Stimulated activated CD4-positive, alpha-beta T cell treated with anti-CD3 and anti-CD28 coated beads, Interleukin-2, amount 100 ng/mL, for 48 hours (primary cell): ENCODE measurements around the gene PMM2.
A peak's percentile ranks its signal among the peaks of the same experiment; 100 is the strongest.
"Not testable (repeated sequence)": the region's sequence is repeated elsewhere in the genome, so short reads cannot be mapped to it uniquely, and the experiment has no call there.

Source experiments
- DNase-seq, 2 donors: peaks; one replicate each; pipeline ENCODE4 v3.0.0-alpha.2; 2020

The PMM2 gene

DNA sequence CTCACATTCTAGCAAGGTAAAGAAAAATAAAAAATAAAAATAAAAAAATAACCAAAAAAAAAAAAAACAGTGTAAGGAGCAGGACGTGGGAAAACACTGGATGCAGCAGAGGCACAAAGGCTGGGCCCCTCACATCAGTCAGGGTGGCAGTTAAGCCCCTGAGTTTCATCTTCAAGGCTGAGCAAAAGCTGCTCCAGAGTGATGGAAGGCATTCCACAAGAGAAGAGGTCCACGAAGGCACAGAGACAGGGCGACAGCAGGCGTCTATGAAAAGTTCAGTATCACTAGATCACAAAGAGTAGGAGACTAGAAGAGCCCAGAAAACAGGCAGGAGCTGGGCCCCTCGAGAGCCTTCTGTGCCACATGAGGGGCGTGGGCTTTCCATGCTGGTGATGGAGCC lies 12.2 kb upstream of the PMM2 start:
- no peak for DNase-seq

DNA sequence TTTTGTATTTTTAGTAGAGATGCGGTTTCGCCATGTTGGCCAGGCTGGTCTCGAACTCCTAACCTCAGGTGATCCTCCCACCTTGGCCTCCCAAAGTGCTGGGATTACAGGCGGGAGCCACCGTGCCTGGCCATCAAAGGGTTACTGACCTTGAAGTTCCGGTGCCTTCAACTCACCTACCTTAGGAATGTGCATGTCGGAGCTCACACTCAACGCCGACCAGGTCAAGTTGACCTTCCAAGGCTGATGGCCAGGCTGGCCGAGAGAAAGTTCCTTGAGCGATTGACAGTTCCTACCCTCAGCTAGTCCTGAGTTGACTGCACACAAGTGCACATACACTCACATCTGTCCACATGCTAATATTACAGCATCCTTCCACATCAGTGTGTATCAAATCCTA lies 11.3 kb upstream of the PMM2 start:
- not testable (repeated sequence) for DNase-seq

DNA sequence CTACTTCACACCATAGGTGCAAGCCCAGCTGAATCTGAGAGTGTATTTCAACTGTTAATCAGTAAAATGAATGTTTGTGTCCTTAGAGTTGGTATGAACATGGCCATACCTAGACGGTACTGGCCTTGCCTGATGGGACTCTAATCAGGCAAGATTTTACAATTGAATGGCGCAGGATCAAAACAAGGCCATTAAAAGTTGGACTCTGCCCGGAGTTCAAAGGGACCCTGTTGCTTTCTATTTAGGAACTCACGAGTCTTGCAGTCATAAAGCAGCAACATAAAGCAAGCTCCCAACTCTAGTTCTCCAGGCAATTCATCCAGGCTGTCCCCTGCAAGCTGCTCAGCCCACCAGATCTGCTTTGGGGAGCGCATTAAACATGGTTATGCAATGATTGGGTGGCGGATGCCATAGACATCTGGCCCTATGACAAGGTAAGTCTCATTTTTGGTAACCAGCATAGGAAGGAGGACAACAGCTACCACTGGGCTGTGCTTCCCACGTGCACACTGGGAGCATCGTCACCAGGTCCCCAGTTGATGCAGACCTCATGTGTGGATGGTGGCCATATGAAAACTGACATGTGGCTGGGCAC lies 9.0 kb upstream of the PMM2 start:
- no peak for DNase-seq

DNA sequence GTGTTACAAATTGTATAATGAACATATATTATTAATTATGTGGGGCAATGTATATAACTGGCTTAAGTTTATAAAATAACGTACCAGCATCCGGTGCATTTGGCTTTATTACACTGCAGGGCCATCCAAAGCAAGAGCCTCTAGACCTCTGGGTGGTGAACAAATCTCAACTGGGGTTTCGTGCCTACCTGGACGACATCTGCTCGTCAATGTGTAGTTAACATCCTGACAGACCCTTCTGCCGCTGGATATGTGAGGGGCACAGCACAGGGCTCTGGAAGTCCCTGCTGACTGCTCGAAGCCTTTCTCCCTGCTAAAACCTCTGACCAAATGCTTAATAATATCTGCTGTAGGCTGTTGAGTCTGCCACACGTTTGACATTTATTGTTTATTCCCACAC lies 2.5 kb upstream of the PMM2 start:
- no peak for DNase-seq

DNA sequence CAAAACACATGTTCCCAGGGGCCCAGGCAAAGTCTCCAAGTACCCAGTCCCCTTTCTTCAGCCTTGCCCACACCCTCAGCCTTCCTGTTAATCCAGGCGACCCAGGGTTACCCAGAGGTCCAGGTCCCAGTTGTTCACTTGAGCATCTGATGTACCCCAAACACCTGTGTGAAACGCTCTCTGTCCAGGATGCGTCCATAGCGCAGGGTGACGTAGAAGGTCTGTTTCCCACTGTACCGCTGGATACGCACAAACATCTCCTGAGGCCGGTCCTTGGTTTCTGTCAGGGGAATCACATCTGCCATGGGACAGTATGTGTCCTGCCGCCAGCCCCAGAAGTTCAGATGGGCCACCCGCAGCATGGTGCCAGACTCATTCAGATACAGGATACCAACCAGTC lies 1.8 kb upstream of the PMM2 start:
- no peak for DNase-seq

DNA sequence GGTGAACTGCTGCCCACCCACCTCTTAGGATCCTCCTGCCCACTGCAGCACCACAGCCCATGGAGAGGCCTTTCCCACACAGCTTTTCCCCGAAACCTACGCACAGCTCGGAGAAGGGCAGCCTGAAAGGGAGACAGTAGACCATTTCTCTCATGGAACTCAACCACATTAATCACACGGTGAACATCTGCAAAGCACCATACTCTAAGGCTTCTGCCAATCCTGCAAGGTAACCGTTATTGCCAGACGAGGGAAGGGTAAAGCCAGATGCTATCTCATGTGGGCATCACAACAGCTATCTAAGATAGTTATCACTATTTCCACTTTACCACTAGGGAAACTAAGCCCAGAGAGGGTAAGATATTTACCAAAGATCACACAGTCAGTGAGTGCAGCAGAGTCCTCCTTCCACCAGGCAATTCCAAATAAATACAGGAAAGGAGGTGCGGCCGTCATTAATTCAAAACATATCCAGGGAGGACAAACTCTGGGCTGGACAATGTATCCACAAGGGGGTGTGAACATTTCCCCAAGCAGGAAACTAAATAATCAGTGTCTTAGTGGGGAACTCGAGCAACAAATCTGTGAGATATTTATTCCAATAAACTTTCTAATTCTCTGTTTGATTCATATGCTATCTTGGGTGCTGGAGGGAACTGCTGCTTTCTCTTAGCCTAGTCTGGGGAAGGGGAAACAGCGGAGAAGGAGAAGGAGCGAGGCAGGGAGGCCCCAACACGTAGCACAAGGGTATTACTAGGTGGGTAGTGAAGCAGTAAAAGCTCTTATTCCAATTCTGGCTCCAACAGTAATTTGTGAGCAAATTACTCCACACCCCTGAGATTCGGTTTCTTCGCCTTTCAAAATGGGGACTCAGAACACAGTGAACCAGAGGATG lies 923 bp upstream of the PMM2 start:
- no peak for DNase-seq

DNA sequence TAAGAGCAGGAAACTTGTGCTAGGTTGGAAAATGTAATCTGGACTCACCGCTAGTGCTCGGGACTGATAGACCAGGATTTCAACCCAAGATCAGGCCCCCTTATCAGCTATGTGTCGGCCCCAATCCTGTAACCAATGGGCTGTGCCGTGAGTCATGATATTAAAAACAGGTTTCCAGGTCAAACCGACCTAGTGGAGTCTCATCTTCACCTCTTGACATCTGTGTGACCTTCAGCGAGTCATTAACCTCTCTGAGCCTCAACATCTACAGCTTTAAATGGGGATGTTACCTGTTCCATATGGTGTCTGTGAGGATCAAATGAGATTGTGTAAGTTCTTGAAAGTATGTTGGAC lies 512 bp downstream of the PMM2 start:
- DNase-seq = peak in 1 of 2 donors; percentile 7

DNA sequence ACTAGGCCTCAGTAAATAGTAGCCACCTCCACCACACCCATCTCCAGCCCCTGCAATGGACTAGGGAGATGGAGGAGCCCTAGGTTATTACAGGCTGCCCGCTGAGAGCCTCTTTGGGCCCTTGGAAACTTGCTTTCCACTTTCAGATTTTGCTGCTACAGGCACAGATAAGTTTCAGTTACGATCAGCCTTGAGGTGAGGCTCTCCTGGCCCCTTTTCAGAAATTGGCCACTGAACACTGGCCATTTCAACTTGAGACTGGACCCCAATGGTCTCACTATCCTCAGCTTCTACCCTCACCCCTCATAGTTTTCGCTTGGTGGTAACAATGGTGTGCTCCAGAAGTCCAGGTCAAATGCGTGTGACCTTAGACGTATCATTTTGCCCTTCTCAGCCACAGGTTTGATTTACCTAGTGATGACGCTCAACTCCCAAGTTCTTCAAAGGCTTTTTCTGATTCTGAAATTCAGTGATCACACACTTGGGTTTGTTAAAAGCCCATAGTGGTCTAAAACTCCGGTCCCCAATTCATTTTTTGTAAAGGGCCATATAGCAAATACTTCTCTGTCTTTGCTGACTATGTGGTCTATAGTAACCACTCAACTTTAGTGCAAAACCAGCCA lies 1.0 kb downstream of the PMM2 start:
- DNase-seq = no peak

DNA sequence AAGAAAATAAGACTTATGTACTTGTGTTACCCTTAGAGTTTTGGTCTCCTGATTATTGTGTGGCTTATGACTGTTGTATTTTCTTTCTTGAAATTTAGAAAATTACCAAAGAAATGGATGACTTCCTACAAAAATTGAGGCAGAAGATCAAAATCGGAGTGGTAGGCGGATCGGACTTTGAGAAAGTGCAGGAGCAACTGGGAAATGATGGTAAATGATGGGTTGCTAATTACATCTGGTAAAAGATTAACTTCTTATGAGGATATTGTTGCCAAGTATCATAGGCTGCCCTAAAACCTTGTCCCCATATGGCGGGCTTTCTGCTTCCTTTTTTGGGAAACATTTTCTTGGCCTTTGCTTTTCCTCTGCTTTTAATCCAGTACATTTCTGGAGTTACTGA lies 4.1 kb downstream of the PMM2 start:
- no peak for DNase-seq

DNA sequence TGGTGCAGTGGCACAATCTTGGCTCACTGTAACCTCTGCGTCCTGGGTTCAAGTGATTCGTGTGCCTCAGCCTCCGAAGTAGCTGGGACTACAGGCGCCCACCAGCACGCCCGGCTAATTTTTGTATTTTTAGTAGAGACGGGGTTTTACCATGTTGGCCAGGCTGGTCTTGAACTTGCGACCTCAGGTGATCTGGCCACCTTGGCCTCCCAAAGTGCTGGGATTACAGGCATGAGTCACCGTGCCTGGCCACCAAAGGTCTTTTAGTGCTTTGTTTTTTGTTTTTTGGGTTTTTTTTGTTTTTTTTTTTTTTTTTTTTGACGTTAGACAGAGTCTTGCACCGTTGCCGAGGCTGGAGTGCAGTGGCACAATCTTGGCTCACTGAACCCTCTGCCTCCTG lies 6.1 kb downstream of the PMM2 start:
- not testable (repeated sequence) for DNase-seq

DNA sequence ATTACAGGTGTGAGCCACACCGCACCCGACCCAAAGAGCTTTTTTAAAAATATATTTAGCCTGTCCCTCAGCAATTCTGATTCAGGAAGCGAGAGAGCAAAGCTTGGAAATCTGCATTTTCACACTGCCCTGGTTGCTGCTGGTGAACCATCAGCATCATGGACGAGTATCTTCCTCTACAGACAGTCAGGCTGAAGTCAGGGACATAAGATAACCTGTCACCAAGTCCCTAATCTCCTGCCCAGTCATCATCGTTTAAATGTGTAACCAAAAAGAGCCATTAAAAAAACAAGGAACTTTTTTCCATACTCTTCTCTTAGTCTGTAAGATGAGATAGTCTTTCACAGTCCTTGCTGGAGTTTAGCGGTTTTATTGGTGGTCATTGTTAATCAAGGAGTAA lies 6.7 kb downstream of the PMM2 start:
- DNase-seq = no peak

DNA sequence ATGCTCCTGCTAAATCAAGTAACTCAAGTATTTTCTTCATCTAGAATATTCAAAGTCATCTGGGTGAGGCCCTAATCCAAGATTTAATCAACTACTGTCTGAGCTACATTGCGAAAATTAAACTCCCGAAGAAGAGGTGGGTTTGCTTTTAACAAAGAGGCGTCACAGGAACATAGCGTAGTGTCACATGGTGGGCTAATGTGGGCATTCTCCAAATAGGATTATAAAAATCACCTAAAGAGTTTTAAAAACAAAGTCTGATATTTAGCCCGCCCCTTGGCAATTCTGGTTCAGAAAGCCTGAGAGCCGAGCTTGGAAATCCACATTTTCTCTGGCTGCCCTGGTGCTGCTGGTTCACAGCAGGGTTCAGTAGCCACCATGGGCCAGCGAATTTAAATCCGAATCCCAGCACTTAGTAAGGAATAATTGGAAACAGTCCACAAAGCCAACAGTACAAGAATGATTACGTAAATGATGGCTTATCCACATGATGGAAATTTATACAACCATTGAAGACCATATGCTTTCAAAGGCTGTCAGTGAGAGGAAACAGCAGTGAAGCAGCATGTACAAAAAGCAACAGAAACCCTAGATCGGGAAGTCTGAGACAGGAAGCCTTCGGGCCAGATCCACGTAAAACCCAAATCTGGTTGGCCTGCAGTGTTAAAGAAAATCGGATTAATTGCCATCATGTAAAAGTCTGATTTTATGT lies 8.8 kb downstream of the PMM2 start:
- DNase-seq = no peak

DNA sequence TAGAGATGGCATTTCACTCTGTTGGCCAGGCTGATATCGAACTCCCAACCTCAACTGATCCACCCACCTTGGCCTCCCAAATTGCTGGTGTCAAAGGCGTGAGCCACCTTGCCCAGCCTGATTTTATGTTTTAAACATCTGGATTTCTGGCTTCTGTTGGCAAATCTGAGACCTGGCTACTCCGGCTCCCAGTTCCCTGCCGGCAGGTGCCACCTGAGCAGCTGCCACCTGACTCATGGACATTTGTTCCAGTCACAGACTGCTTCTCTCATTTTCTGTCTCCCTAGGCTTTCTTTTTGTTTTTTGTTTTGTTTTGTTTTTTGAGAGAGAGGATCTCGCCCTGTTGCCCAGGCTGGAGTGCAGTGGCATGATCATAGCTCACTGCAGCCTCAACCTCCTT lies 9.6 kb downstream of the PMM2 start:
- no peak for DNase-seq

DNA sequence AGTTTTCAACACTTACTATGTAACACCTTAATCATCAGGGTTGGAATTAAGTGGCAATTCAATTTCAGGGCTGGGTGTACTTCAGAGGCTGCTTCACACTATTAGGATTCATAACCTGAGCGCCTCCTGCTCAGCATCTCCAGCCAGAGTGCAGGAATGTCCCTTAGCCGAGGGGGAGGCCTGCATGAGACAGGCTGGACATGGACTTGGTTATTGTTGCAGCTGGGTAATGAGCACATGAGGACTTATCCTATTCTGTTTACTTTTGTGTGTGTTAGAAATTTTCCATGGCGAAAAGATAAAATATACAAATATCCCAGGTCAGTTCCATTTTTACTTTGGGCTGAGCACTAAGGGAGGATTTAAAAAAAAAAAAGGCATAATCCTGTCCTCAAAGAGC lies 10.4 kb downstream of the PMM2 start:
- DNase-seq = no peak

DNA sequence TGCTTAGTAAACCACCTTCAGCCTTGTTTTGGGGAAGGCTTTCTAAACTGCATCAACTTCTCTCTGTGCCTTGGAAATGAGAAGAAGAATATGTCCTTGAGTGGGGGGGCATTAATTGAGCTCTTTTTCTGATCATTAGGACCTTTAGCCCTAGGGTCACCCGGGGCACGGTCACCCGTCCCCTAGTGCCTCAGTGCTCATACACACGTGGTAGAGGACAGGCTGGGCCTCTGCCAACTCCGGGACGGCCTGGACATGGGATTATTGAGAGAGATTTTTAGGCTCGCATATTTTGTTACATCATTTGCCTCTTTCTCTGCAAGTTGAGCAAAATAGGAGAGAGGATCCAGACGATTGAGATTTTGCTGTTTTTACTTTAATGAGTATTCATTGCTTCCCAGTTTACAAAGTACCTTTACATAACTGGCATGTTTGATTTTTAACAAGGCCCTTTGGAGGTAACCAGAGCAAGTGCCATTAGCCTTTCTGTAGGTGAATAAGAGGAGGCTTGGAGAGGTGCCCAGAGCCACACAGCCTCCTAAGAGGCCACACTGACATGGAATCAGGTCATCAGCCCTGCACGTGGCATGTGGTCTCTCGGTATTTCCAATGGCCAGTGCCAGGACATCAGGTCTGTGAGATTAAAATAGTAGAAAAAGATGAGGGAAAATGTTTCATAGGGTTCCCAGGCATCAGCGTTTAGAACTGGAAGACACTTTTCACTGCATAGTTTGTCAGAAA lies 11.1 kb downstream of the PMM2 start:
- no peak for DNase-seq

DNA sequence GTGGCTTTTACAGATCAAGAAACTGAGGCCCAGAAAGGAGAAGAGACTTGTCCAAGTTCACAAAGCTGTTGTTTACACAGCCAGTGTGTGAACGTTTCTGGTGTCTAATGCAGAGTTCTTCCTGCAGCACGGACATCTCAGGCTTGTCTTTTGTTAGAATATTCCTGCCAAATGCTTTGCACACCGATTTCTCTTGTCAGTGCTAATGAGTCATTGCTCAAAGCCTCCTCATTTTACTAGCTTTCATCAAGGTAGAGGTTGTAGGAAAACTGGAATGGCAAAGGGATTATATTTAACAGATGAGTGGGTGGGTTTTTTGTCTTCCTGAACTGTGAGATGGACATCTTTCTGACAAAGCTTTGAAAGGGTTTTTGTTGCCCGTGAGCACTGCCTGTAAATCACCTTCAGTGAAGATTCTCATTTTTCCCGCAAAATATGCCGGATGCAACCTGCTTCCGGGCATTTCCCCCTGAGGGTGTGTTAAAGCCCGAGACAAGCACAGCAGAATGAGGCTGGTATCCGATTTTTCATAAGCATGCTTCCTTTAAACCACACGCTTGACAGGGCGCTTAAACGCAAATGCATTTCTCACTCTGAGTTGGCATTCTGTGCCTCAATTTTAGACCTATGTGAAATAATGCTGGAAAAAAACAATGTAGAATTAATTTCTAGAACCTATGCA lies 14.7 kb downstream of the PMM2 start:
- DNase-seq = no peak

DNA sequence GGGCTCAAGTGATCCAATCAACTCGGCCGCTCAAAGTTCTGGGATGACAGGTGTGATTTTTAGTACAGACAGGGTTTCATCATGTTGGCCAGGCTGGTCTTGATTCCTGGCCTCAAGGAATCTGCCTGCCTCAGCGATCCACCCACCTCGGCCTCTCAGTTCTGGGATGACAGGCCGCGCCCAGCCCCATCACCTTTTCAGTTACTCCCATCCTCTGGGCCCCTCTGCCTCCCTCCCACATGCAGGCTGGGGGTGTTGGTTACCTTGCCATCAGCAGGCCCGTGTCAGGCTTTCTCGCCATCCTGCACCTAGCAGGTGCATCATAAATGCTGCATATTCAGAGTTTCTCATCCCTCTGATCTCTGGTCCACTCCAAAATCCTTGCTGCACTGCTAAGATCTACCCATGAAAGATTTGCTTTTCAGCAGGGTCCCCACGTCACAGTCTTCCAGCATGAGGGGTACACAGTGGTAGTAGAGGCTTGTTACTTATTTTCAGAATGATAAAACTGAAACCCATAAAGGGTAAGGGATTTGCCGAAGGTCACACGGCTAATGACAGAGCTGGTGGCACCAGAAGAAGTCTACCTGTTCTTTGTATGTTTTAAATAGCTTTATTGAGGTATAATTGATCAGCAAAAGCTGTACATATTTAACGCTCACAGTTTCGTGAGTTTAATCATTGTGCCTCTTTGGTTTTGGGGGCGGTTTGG lies 16.6 kb downstream of the PMM2 start:
- no peak for DNase-seq

DNA sequence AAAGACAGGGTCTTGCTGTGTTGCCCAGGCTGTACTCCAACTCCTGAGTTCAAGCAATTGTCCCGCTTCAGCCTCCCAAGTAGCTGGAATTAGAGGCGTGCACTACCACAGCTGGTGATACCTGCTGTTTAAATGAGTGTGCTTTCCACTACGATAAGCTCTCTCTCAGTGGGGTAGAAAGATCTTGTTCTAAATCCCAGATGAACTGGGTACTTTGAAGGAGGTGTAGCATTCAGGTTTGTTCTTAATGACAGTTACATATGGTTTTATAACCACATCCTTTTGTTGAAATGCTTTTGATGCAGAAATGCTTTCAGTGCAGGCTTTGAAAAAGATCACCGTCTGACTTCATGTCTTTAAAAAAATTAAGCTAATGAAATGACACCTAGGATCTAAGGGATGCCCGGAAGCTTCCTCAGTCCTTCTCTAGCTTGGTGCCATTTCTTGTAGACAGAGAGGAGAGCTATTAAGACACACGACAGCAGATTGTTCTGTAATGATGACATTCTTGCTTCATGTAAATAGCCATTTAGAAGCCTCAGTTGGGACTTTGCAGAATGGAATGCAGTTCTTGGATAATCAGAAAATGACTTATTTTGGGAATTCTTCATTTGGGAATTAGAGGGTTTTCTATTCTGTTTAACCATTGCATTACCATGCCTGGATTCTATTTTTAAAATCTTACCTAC lies 19.5 kb downstream of the PMM2 start:
- no peak for DNase-seq

DNA sequence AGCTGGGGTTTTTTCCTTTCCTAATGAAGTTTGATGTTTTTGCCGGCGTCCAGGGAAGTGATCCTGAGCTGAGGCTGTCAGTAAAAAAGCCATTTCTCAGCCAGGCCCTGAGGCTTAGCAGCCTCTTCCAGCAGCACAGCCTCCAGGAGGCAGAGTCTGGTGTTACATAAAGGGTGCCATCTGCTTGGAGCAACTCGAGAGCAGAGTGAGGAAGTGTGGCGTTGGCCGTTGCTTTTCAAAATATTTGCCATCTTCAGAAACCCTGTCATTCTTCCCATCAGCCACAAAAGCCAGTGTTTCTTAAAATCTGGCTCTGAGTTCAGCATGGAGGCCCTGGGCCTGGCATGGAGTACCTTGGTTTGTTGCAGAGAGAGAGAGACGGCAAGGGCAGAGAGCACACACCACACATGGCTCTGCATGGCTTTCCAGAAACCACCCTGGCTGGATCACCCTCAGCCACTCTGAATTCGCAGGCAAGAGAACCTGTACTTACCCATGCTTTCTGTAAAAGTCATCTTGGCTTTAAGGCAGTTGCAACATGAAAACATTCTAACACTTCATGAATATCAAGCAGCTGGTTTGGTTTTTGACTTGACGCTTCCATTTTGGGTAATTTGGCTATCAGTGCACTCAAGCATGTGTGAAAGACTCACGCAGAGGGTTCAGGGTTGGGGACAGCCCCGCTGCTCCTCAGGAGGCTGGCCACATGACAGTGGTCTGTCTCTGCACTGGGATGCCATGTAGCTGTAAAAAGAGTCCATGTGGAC lies 21.0 kb downstream of the PMM2 start:
- no peak for DNase-seq

DNA sequence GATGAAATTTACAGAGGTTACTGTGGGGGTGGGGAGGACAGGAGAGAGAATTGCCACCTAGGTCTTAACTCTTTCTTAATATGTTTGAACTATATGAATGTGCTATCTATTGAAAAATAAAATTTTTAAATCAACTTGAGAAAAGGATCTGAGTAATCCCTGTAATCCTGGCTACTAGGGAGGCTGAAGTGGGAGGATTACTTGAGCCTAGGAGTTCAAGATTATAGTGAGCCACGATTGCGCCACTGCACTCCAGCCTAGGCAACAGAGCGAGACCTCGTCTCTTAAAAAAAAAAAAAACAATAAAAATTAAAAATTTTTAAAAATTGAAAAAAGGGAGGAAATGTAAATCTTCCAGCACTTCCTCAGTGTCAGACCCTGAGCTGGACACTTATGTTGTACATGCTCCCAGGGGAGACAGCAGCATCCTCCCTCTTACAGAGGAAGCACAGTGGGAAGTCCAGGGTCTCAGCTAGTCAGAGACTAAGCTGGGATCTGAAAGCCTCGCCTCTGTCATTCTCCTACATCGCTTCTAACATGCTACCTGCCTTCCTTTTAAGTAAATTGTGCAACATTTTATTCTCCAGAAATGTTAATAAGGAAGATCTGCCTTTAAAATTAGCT lies 21.9 kb downstream of the PMM2 start:
- no peak for DNase-seq
